C4-2B (cell line): ENCODE results near the gene ITGAE.

ENCODE experiments used
- CTCF ChIP-seq: fragments of 450-650 bp; conservative IDR thresholded peaks from 2 replicates; pipeline ENCODE4 v1.5.1; 2017; ENCODE audit warnings: mild to moderate bottlenecking
- ZFX ChIP-seq: fragments of 450-650 bp; IDR thresholded peaks from 2 replicates; pipeline ENCODE4 v1.6.1; 2017

DNA sequence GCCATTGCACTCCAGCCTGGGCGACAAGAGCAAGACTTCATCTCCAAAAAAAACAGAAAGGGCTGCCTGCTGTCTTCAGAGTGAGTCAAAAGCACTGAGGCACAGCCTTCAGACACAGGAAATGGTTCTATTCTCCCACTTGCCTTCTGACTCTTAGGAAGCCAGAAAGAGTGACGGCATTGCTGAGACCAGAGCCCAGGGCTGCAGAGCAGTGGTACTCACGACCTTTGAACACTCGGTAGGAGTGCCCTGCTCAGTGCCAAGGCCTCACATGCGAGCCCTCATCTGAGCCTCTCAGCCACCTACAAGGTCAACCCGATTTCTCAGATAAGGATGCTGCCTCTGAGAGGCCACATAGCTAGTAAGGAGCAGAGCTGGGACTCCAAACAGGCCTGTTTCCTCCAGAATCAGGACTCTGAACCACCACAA, 3.5 kb upstream of the ITGAE start:
- TF ChIP-seq CTCF (no peak), ZFX (no peak)
